Measurements from ENCODE around the gene ARPC2. TPM values are rescaled to one million over a fixed set of nuclear protein-coding genes. Genes with fewer than 3 reads are reported as not detected.
A peak's percentile ranks its signal among the peaks of the same experiment; 100 is the strongest.

Gene ARPC2
- total and polyA plus RNA-seq, 12 donors, result 58.5 to 213 (median 134) TPM

GRCh38 chr2:218292048-218293014, 75.3 kb downstream of the ARPC2 start, which contains the start of gene TMBIM1:
TMBIM1 (minus strand) TSS chr2:218292503; CDS start chr2:218282141, 10,362 bp downstream.
- ATAC-seq, result peak; percentile 83 to 96 (median 88)
- H3K4me1 ChIP-seq, result peaks cover 16 to 72% (median 48%) of the 10 kb centered on the region in 9 donors
- H3K4me3 ChIP-seq, result peak within 1 kb of the TSS; percentile 71 to 99 (median 92)
- 5 to 6% methylated on average over 60 to 63 of the region's 63 CpGs for WGBS, 2 donors
- H3K27ac ChIP-seq, result peak within 1 kb of the TSS; percentile 95 to 100 (median 98)
- DNase-seq, result peak; percentile 74 to 85
- H3K27me3 ChIP-seq, result no peaks in the 10 kb centered on the region
- intact Hi-C loops (cut with DNase I), result loop anchor here in 6 of 10 donors (1.0 to 10.0 kb wide), 8 partner anchors 22 to 272 kb away; partner anchors contain the start of genes CTDSP1 (in 4 of the 6), AAMP (in 1 of the 6), ARPC2 (in 1 of the 6) and CNOT9 (in 1 of the 6)
- no peaks in the 10 kb centered on the region for H3K36me3 ChIP-seq
- TF ChIP-seq CTCF (IDR thresholded peaks at IDR 0.05), result peak; percentile 76 to 99 (median 96)
- no peaks in the 10 kb centered on the region for H3K9me3 ChIP-seq

GRCh38 chr2:218293715-218294429, 76.9 kb downstream of the ARPC2 start:
- peaks cover 12 to 56% (median 35%) of the 10 kb centered on the region in 9 donors for H3K4me1 ChIP-seq
- no peaks in the 10 kb centered on the region for H3K9me3 ChIP-seq
- WGBS, 2 donors, result 70 to 74% methylated on average over 5 of the region's 5 CpGs
- H3K4me3 ChIP-seq, result no peak overlapping the region
- no peak for ATAC-seq
- no peak for TF ChIP-seq CTCF (IDR thresholded peaks at IDR 0.05)
- H3K27me3 ChIP-seq, result no peaks in the 10 kb centered on the region
- no peak for DNase-seq
- intact Hi-C loops (cut with DNase I), result loop anchor here in 5 of 10 donors (2.0 to 10.0 kb wide), 6 partner anchors 77 to 271 kb away; partner anchors contain the start of genes CTDSP1 (in 4 of the 5), ARPC2 (in 1 of the 5), CNOT9 (in 1 of the 5) and USP37 (in 1 of the 5)
- no peaks in the 10 kb centered on the region for H3K36me3 ChIP-seq
- peak overlapping the region in 1 of 10 donors; percentile 100 for H3K27ac ChIP-seq

- no peak for TF ChIP-seq CTCF (IDR thresholded peaks at IDR 0.05)
- Histone ChIP-seq H3K9me3 (no peaks in the 10 kb centered on the region), H3K27ac (peak overlapping the region in 2 of 10 donors; percentile 27 to 46), H3K4me1 (peaks cover 12 to 50% (median 28%) of the 10 kb centered on the region in 9 donors), H3K4me3 (no peak overlapping the region), H3K27me3 (no peaks in the 10 kb centered on the region), H3K36me3 (no peaks in the 10 kb centered on the region)
- ATAC-seq, result no peak
- intact Hi-C loops (cut with DNase I), result loop anchor here in 5 of 10 donors (5.0 to 10.0 kb wide), 5 partner anchors 100 to 270 kb away; partner anchors contain the start of genes CTDSP1 (in 4 of the 5), CNOT9 (in 1 of the 5) and USP37 (in 1 of the 5)
- WGBS, 2 donors, result 86 to 89% methylated on average over 5 of the region's 5 CpGs
- DNase-seq, result no peak
Measured at GRCh38 chr2:218294430-218295022, 77.5 kb downstream of the ARPC2 start.

All from heart right ventricle (tissue), 16 donors.